Osteoblast (primary cell): Measurements from ENCODE around the gene CCDC71L. TPM values are rescaled to one million over a fixed set of nuclear protein-coding genes. Genes with fewer than 3 reads are reported as not detected.

Source experiments
- DNase-seq: peaks from one replicate; pipeline ENCODE4 v3.0.0; 2011; ENCODE audit warnings: low spot score, mixed read lengths; ENCODE audit not compliant: insufficient read length; ENCODE audit errors: missing footprints
- H2AFZ ChIP-seq: 2 replicates; pipeline ENCODE4 v1.6.0; 2011; ENCODE audit warnings: mild to moderate bottlenecking, low read length
- H3K27ac ChIP-seq: 2 replicates; pipeline ENCODE4 v1.5.1; 2011; ENCODE audit warnings: mild to moderate bottlenecking, low read depth, low read length, moderate library complexity
- H3K27me3 ChIP-seq: 2 replicates; pipeline ENCODE4 v1.6.0; 2012; ENCODE audit warnings: mild to moderate bottlenecking, control low read depth, inconsistent platforms, low read length, moderate library complexity; ENCODE audit not compliant: insufficient read depth
- H3K36me3 ChIP-seq: 2 replicates; pipeline ENCODE4 v1.5.1; 2011; ENCODE audit warnings: mild to moderate bottlenecking, low read length, control low read depth, moderate library complexity; ENCODE audit not compliant: insufficient read depth
- H3K4me1 ChIP-seq: 2 replicates; pipeline ENCODE4 v1.5.1; 2011; ENCODE audit warnings: mild to moderate bottlenecking, low read length, control low read depth, moderate library complexity; ENCODE audit not compliant: insufficient read depth
- H3K4me2 ChIP-seq: 2 replicates; pipeline ENCODE4 v1.6.0; 2011; ENCODE audit warnings: mild to moderate bottlenecking, low read length; ENCODE audit not compliant: insufficient read depth
- H3K4me3 ChIP-seq: fragments of 200-600 bp; sonication (generic); 3 replicates; pipeline ENCODE4 v1.5.1; 2012; ENCODE audit warnings: mild to moderate bottlenecking, low read length, inconsistent platforms; ENCODE audit not compliant: insufficient read depth
- H3K79me2 ChIP-seq: 2 replicates; pipeline ENCODE4 v1.6.0; 2012; ENCODE audit warnings: mild to moderate bottlenecking, low read length, control low read depth, inconsistent platforms; ENCODE audit not compliant: insufficient read depth
- H3K9me3 ChIP-seq: 2 replicates; pipeline ENCODE4 v1.5.1; 2011; ENCODE audit warnings: low read depth, low read length, control low read depth
- H4K20me1 ChIP-seq: 2 replicates; pipeline ENCODE4 v1.6.0; 2012; ENCODE audit warnings: mild to moderate bottlenecking, low read length, control low read depth; ENCODE audit not compliant: insufficient read depth
- total RNA-seq: library from RNA; depleted of rRNA; stranded (reverse); fragments of >200 nt; gene quantifications from 2 replicates; pipeline ENCODE4 v1.2.3, GENCODE V29; 2012
- TF ChIP-seq, protein P1 (sequence below): IDR thresholded peaks from 2 replicates; pipeline ENCODE4 v1.5.1; 2011; ENCODE audit warnings: mild to moderate bottlenecking, low read depth, low read length, moderate library complexity; ENCODE audit errors: extremely low read depth

CCDC71L gene
- total RNA-seq, 1 donor = 29.3 TPM

- TF ChIP-seq, protein P1, sequence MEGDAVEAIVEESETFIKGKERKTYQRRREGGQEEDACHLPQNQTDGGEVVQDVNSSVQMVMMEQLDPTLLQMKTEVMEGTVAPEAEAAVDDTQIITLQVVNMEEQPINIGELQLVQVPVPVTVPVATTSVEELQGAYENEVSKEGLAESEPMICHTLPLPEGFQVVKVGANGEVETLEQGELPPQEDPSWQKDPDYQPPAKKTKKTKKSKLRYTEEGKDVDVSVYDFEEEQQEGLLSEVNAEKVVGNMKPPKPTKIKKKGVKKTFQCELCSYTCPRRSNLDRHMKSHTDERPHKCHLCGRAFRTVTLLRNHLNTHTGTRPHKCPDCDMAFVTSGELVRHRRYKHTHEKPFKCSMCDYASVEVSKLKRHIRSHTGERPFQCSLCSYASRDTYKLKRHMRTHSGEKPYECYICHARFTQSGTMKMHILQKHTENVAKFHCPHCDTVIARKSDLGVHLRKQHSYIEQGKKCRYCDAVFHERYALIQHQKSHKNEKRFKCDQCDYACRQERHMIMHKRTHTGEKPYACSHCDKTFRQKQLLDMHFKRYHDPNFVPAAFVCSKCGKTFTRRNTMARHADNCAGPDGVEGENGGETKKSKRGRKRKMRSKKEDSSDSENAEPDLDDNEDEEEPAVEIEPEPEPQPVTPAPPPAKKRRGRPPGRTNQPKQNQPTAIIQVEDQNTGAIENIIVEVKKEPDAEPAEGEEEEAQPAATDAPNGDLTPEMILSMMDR = no peak
- H3K4me3 ChIP-seq = no peak overlapping the region
- no peaks in the 10 kb centered on the region for H4K20me1 ChIP-seq
- H3K27ac ChIP-seq = no peak overlapping the region
- H2AFZ ChIP-seq = no peak overlapping the region
- no peaks in the 10 kb centered on the region for H3K9me3 ChIP-seq
- H3K27me3 ChIP-seq = no peaks in the 10 kb centered on the region
- no peaks in the 10 kb centered on the region for H3K79me2 ChIP-seq
- H3K4me2 ChIP-seq = no peak overlapping the region
- no peak for DNase-seq
- no peaks in the 10 kb centered on the region for H3K36me3 ChIP-seq
- H3K4me1 ChIP-seq = peaks cover 2% of the 10 kb centered on the region
These were observed 26.0 kb downstream of the CCDC71L start for GRCh38 chr7:106634958-106635357.

- Histone ChIP-seq H2AFZ (no peak overlapping the region), H3K4me2 (no peak overlapping the region), H3K9me3 (no peaks in the 10 kb centered on the region), H3K36me3 (no peaks in the 10 kb centered on the region), H4K20me1 (no peaks in the 10 kb centered on the region), H3K79me2 (no peaks in the 10 kb centered on the region), H3K4me3 (no peak overlapping the region), H3K27me3 (no peaks in the 10 kb centered on the region), H3K4me1 (peaks cover 13% of the 10 kb centered on the region), H3K27ac (no peak overlapping the region)
- no peak for DNase-seq
- TF ChIP-seq, protein P1 = no peak
These were observed 30.3 kb downstream of the CCDC71L start for GRCh38 chr7:106630648-106631047.

DNA sequence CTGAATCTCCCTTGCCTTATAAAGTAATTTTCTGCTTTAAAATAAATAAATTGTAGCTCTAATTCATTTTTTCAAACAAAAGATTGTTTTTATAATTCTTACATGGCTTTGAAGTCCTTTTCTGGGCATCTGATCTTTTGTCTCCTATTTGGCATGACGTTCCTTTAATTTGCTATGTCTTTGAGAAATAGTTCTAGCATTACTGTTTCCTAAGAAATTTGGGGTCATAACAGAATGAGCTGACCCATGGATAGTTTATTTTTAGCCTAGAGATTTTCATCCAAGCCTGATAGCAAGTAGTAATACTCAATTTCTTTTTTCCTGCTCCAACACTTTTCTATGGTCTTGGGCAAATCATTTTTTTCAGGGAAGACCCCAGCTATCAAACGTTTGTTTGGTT lies 31.4 kb downstream of the CCDC71L start:
- Histone ChIP-seq H3K4me2 (peak overlapping the region; percentile 42), H3K36me3 (no peaks in the 10 kb centered on the region), H2AFZ (no peak overlapping the region), H3K27ac (no peak overlapping the region), H3K9me3 (no peaks in the 10 kb centered on the region), H3K4me3 (no peak overlapping the region), H3K79me2 (no peaks in the 10 kb centered on the region), H4K20me1 (no peaks in the 10 kb centered on the region), H3K27me3 (no peaks in the 10 kb centered on the region), H3K4me1 (peaks cover 16% of the 10 kb centered on the region)
- peak; percentile 55 for DNase-seq
- TF ChIP-seq, protein P1 = no peak

- TF ChIP-seq, protein P1 = no peak
- Histone ChIP-seq H3K36me3 (no peaks in the 10 kb centered on the region), H3K9me3 (no peaks in the 10 kb centered on the region), H3K4me2 (no peak overlapping the region), H3K79me2 (no peaks in the 10 kb centered on the region), H3K4me1 (peaks cover 24% of the 10 kb centered on the region), H3K4me3 (no peak overlapping the region), H4K20me1 (no peaks in the 10 kb centered on the region), H2AFZ (no peak overlapping the region), H3K27me3 (no peaks in the 10 kb centered on the region), H3K27ac (no peak overlapping the region)
- no peak for DNase-seq
These were observed 34.4 kb downstream of the CCDC71L start for GRCh38 chr7:106626376-106627164.
